HL-60 (cell line): ENCODE measurements around the gene PLD6.

Source experiments
- CTCF ChIP-seq: IDR thresholded peaks from one replicate; pipeline ENCODE4 v1.5.1; 2011; ENCODE audit warnings: low read length, control low read depth, inconsistent platforms; ENCODE audit not compliant: insufficient read depth
- POLR2AphosphoS5 ChIP-seq: IDR thresholded peaks from 2 replicates; pipeline ENCODE4 v1.6.1; 2012; ENCODE audit warnings: low read depth
- SPI1 ChIP-seq: IDR thresholded peaks from 2 replicates; pipeline ENCODE4 v1.6.1; 2012; ENCODE audit warnings: low read depth, mild to moderate bottlenecking, borderline replicate concordance

- no peak for TF ChIP-seq CTCF
- TF ChIP-seq SPI1 = no peak
- no peak for TF ChIP-seq POLR2AphosphoS5
Measured at GRCh38 chr17:17243163-17243562, 37.0 kb upstream of the PLD6 start.
